ENCODE measurements around the gene UGT1A10. TPM values are rescaled to one million over a fixed set of nuclear protein-coding genes. Genes with fewer than 3 reads are reported as not detected.
"Not testable (repeated sequence)": the region's sequence is repeated elsewhere in the genome, so short reads cannot be mapped to it uniquely, and the experiment has no call there.

The UGT1A10 gene
- total and polyA plus RNA-seq, 5 experiments from 2014 or later = not detected

- H3K36me3 Mint-ChIP-seq = no peaks in the 10 kb centered on the region
- no peak overlapping the region for H3K4me3 Mint-ChIP-seq
- DNase-seq (no peak), ATAC-seq (no peak)
- peaks cover 10 to 47% (median 22%) of the 10 kb centered on the region in 5 donors for H3K27me3 Mint-ChIP-seq
- peaks cover 0 to 3% (median 0%) of the 10 kb centered on the region in 9 donors for H3K9me3 Mint-ChIP-seq
- no peak overlapping the region for H3K27ac Mint-ChIP-seq
- H3K4me1 Mint-ChIP-seq = no peaks in the 10 kb centered on the region
- POLR2A ChIA-PET = no interaction called here
Measured at GRCh38 chr2:233740870-233741269, 104.6 kb downstream of the UGT1A10 start.

- Mint-ChIP-seq H3K4me3 (no peak overlapping the region), H3K36me3 (no peaks in the 10 kb centered on the region), H3K9me3 (no peaks in the 10 kb centered on the region), H3K4me1 (no peaks in the 10 kb centered on the region), H3K27ac (no peak overlapping the region), H3K27me3 (peaks cover 4 to 45% (median 18%) of the 10 kb centered on the region in 5 donors)
- no peak for ATAC-seq
- POLR2A ChIA-PET = no interaction called here
- DNase-seq = no peak
Measured at GRCh38 chr2:233743464-233744259, 107.4 kb downstream of the UGT1A10 start.

- no peak for ATAC-seq
- H3K9me3 Mint-ChIP-seq = peaks cover 0 to 6% (median 3%) of the 10 kb centered on the region in 9 donors
- H3K27me3 Mint-ChIP-seq = peaks cover 4 to 34% (median 18%) of the 10 kb centered on the region in 5 donors
- H3K4me1 Mint-ChIP-seq = no peaks in the 10 kb centered on the region
- DNase-seq = no peak
- POLR2A ChIA-PET = no interaction called here
- no peak overlapping the region for H3K27ac Mint-ChIP-seq
- no peak overlapping the region for H3K4me3 Mint-ChIP-seq
- H3K36me3 Mint-ChIP-seq = peaks cover 0 to 5% (median 0%) of the 10 kb centered on the region in 3 donors
Measured at GRCh38 chr2:233745073-233745755, 109.0 kb downstream of the UGT1A10 start.

- H3K4me1 Mint-ChIP-seq, DNase-seq, ATAC-seq, POLR2A ChIA-PET, H3K9me3 Mint-ChIP-seq, H3K27ac Mint-ChIP-seq, H3K4me3 Mint-ChIP-seq, H3K36me3 Mint-ChIP-seq: not testable (repeated sequence)
- H3K27me3 Mint-ChIP-seq = peaks cover 4 to 30% (median 18%) of the 10 kb centered on the region in 5 donors
Measured at GRCh38 chr2:233745838-233746237, 109.6 kb downstream of the UGT1A10 start.

- no peak overlapping the region for H3K27ac Mint-ChIP-seq
Measured at GRCh38 chr2:233746475-233747282, 110.4 kb downstream of the UGT1A10 start.

GRCh38 chr2:233747283-233747544 lies 111.0 kb downstream of the UGT1A10 start:
- Mint-ChIP-seq H3K9me3 (peaks cover 0 to 22% (median 13%) of the 10 kb centered on the region in 9 donors), H3K27ac (no peak overlapping the region), H3K4me3 (no peak overlapping the region), H3K36me3 (peaks cover 0 to 15% (median 0%) of the 10 kb centered on the region in 3 donors), H3K27me3 (peaks cover 8 to 31% (median 19%) of the 10 kb centered on the region in 5 donors), H3K4me1 (no peaks in the 10 kb centered on the region)
- no peak for DNase-seq
- ATAC-seq = no peak
- POLR2A ChIA-PET = no interaction called here

More at GRCh38 chr2:233746475-233747282, 110.4 kb downstream of the UGT1A10 start:
- Mint-ChIP-seq H3K36me3 (peaks cover 0 to 14% (median 0%) of the 10 kb centered on the region in 3 donors), H3K9me3 (peaks cover 0 to 18% (median 13%) of the 10 kb centered on the region in 9 donors), H3K4me3 (no peak overlapping the region), H3K4me1 (no peaks in the 10 kb centered on the region), H3K27me3 (peaks cover 8 to 30% (median 18%) of the 10 kb centered on the region in 5 donors)
- no peak for DNase-seq
- no peak for ATAC-seq
- POLR2A ChIA-PET = no interaction called here

- H3K9me3 Mint-ChIP-seq = peaks cover 0 to 26% (median 15%) of the 10 kb centered on the region in 9 donors
- H3K27me3 Mint-ChIP-seq = peaks cover 10 to 27% (median 23%) of the 10 kb centered on the region in 5 donors
- H3K27ac Mint-ChIP-seq, H3K4me1 Mint-ChIP-seq, ATAC-seq, POLR2A ChIA-PET, DNase-seq, H3K4me3 Mint-ChIP-seq: not testable (repeated sequence)
- peaks cover 0 to 15% (median 0%) of the 10 kb centered on the region in 3 donors for H3K36me3 Mint-ChIP-seq
Measured at GRCh38 chr2:233750689-233751088, 114.4 kb downstream of the UGT1A10 start.

GRCh38 chr2:233751212-233752009 lies 115.2 kb downstream of the UGT1A10 start:
- H3K4me1 Mint-ChIP-seq, ATAC-seq, POLR2A ChIA-PET, DNase-seq, H3K4me3 Mint-ChIP-seq: not testable (repeated sequence)
- Mint-ChIP-seq H3K9me3 (peaks cover 0 to 26% (median 15%) of the 10 kb centered on the region in 9 donors), H3K27me3 (peaks cover 10 to 25% (median 19%) of the 10 kb centered on the region in 5 donors), H3K36me3 (peaks cover 0 to 15% (median 0%) of the 10 kb centered on the region in 3 donors), H3K27ac (peak overlapping the region in 1 of 10 donors; percentile 53)

- H3K4me3 Mint-ChIP-seq = no peak overlapping the region
- POLR2A ChIA-PET = no interaction called here
- no peak for DNase-seq
- peaks cover 0 to 12% (median 0%) of the 10 kb centered on the region in 3 donors for H3K36me3 Mint-ChIP-seq
- H3K9me3 Mint-ChIP-seq = peaks cover 0 to 22% (median 11%) of the 10 kb centered on the region in 9 donors
- peaks cover 0 to 2% (median 0%) of the 10 kb centered on the region in 4 donors for H3K4me1 Mint-ChIP-seq
- no peak overlapping the region for H3K27ac Mint-ChIP-seq
- peaks cover 0 to 11% (median 9%) of the 10 kb centered on the region in 5 donors for H3K27me3 Mint-ChIP-seq
- ATAC-seq = no peak
Measured at GRCh38 chr2:233754872-233755611, 118.8 kb downstream of the UGT1A10 start.

GRCh38 chr2:233756429-233757081 lies 120.3 kb downstream of the UGT1A10 start:
- peaks cover 0 to 12% (median 8%) of the 10 kb centered on the region in 5 donors for H3K27me3 Mint-ChIP-seq
- H3K9me3 Mint-ChIP-seq = peaks cover 0 to 9% (median 2%) of the 10 kb centered on the region in 9 donors
- no peak overlapping the region for H3K27ac Mint-ChIP-seq
- POLR2A ChIA-PET = no interaction called here
- DNase-seq (no peak), ATAC-seq (no peak)
- peaks cover 0 to 2% (median 0%) of the 10 kb centered on the region in 3 donors for H3K36me3 Mint-ChIP-seq
- H3K4me3 Mint-ChIP-seq = no peak overlapping the region
- peaks cover 0 to 2% (median 0%) of the 10 kb centered on the region in 4 donors for H3K4me1 Mint-ChIP-seq

GRCh38 chr2:233758141-233758540 lies 121.9 kb downstream of the UGT1A10 start:
- Mint-ChIP-seq H3K4me1 (peaks cover 0 to 2% (median 0%) of the 10 kb centered on the region in 4 donors), H3K27ac (no peak overlapping the region), H3K36me3 (no peaks in the 10 kb centered on the region), H3K27me3 (peaks cover 0 to 9% (median 2%) of the 10 kb centered on the region in 5 donors), H3K9me3 (no peaks in the 10 kb centered on the region), H3K4me3 (no peak overlapping the region)
- DNase-seq (no peak), ATAC-seq (no peak)
- POLR2A ChIA-PET = no interaction called here

All from naive thymus-derived CD8-positive, alpha-beta T cell (primary cell).